PC-3 (cell line): ENCODE measurements around the gene GPR45. TPM values are rescaled to one million over a fixed set of nuclear protein-coding genes. Genes with fewer than 3 reads are reported as not detected.

ENCODE experiments used
- ATAC-seq: fragments of 200-7000 bp; cut with Tn5 transposase; 2 replicates; pipeline ENCODE4 v1.9.1; 2020; ENCODE audit warnings: mild to moderate bottlenecking, moderate library complexity
- Bru-seq: library from RNA; stranded (reverse); fragments of 400-500 nt; gene quantifications from one replicate; lab custom pipeline; 2021; lab: Mats Ljungman, UMichigan
- BruChase-seq, 2 experiments: library from RNA; stranded (reverse); fragments of 400-500 nt; gene quantifications; one replicate each; lab custom pipeline; 2021; lab: Mats Ljungman, UMichigan
- BruUV-seq: library from RNA; stranded (reverse); fragments of 400-500 nt; replicated peaks from 2 replicates; lab custom pipeline; 2021; lab: Mats Ljungman, UMichigan
- CTCF ChIA-PET: fragments of 300-600 bp; sonication (Branson Sonifier 250); formaldehyde crosslinking; loops from one replicate; lab custom pipeline; 2022; ENCODE audit warnings: antibody characterized with exemption; lab: Charles Lee
- POLR2A ChIA-PET: fragments of 300-600 bp; sonication (Branson Sonifier 250); formaldehyde crosslinking; loops from one replicate; lab custom pipeline; 2022; ENCODE audit warnings: antibody characterized with exemption; ENCODE audit not compliant: unreplicated experiment; lab: Charles Lee
- DNase-seq: peaks from one replicate; pipeline ENCODE4 v3.0.0-alpha.2; 2015
- H2AFZ ChIP-seq: fragments of 300-600 bp; sonication (generic); 2 replicates; pipeline ENCODE4 v1.6.0; 2016; ENCODE audit warnings: antibody characterized with exemption, low read length
- H3F3A ChIP-seq: fragments of 300-600 bp; sonication (generic); one replicate; pipeline ENCODE4 v1.6.0; 2017; ENCODE audit warnings: antibody characterized with exemption, low read length, control low read depth, mild to moderate bottlenecking; ENCODE audit not compliant: unreplicated experiment
- H3K27ac ChIP-seq: fragments of 300-600 bp; sonication (generic); 2 replicates; pipeline ENCODE4 v1.5.1; 2016; ENCODE audit warnings: mild to moderate bottlenecking, low read length
- H3K27me3 ChIP-seq: fragments of 300-600 bp; sonication (generic); 2 replicates; pipeline ENCODE4 v1.6.1; 2016; ENCODE audit warnings: low read length, mixed read lengths
- H3K36me3 ChIP-seq: fragments of 300-600 bp; sonication (generic); 2 replicates; pipeline ENCODE4 v1.6.1; 2016; ENCODE audit warnings: low read depth, mixed run types, low read length, mixed read lengths
- H3K4me1 ChIP-seq: fragments of 300-600 bp; sonication (generic); 2 replicates; pipeline ENCODE4 v1.5.1; 2016; ENCODE audit warnings: low read length; ENCODE audit not compliant: insufficient read depth
- H3K4me2 ChIP-seq: fragments of 300-600 bp; sonication (generic); 2 replicates; pipeline ENCODE4 v1.6.0; 2016; ENCODE audit warnings: low read length
- H3K4me3 ChIP-seq: fragments of 300-600 bp; sonication (generic); 2 replicates; pipeline ENCODE4 v1.5.1; 2016; ENCODE audit warnings: mild to moderate bottlenecking, low read length, mixed read lengths
- H3K79me2 ChIP-seq: fragments of 300-600 bp; sonication (generic); 2 replicates; pipeline ENCODE4 v1.6.1; 2017; ENCODE audit warnings: low read length, mixed read lengths
- H3K9ac ChIP-seq: fragments of 300-600 bp; sonication (generic); 2 replicates; pipeline ENCODE4 v1.6.0; 2016; ENCODE audit warnings: mild to moderate bottlenecking, low read length
- H3K9me2 ChIP-seq: fragments of 300-600 bp; sonication (generic); replicated peaks from 2 replicates; pipeline ENCODE4 v1.6.1; 2016; ENCODE audit warnings: mixed run types, low read length, mixed read lengths
- H3K9me3 ChIP-seq: fragments of 300-600 bp; sonication (generic); 2 replicates; pipeline ENCODE4 v1.6.1; 2016; ENCODE audit warnings: low read length, mixed read lengths
- H4K20me1 ChIP-seq: fragments of 300-600 bp; sonication (generic); 2 replicates; pipeline ENCODE4 v1.6.1; 2016; ENCODE audit warnings: low read length, mixed read lengths
- EZH2 ChIP-seq: fragments of 300-600 bp; sonication (generic); IDR thresholded peaks from one replicate; pipeline ENCODE4 v1.6.1; 2017; ENCODE audit warnings: antibody characterized with exemption, mild to moderate bottlenecking, low read length; ENCODE audit not compliant: unreplicated experiment
- EZH2phosphoT487 ChIP-seq: fragments of 300-600 bp; sonication (generic); IDR thresholded peaks from 2 replicates; pipeline ENCODE4 v1.6.1; 2018; ENCODE audit warnings: mild to moderate bottlenecking, antibody characterized with exemption, low read length, borderline replicate concordance
- intact Hi-C: fragments of 100-400 bp; cut with micrococcal nuclease; formaldehyde crosslinking; loops from 2 replicates; pipeline ENCODE4 v1.9.0; 2023
- long read RNA-seq: library from polyadenylated mRNA; unstranded; transcript quantifications from one replicate; pipeline ENCODE4 v2.0.0, GENCODE V29; 2021; ENCODE audit not compliant: unreplicated experiment
- total RNA-seq: library from RNA; depleted of rRNA; stranded (reverse); fragments of >200 nt; gene quantifications from 2 replicates; pipeline ENCODE4 v1.2.3, GENCODE V29; 2014; rRNA removed
- TF ChIP-seq, protein P1 (sequence below): fragments of 300-600 bp; sonication (generic); conservative IDR thresholded peaks from 2 replicates; pipeline ENCODE4 v1.5.1; 2017; ENCODE audit warnings: antibody characterized with exemption, low read depth, mild to moderate bottlenecking, low read length

The GPR45 gene, protein sequence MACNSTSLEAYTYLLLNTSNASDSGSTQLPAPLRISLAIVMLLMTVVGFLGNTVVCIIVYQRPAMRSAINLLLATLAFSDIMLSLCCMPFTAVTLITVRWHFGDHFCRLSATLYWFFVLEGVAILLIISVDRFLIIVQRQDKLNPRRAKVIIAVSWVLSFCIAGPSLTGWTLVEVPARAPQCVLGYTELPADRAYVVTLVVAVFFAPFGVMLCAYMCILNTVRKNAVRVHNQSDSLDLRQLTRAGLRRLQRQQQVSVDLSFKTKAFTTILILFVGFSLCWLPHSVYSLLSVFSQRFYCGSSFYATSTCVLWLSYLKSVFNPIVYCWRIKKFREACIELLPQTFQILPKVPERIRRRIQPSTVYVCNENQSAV
- not detected in 2 replicates for total RNA-seq
- not detected for Bru-seq, nascent RNA
- BruChase-seq, experiment 1, labeled RNA remaining after a 6-hour chase: not detected
- not detected for BruChase-seq, experiment 2, labeled RNA remaining after a 2-hour chase
- long read RNA-seq, partial matches to known transcripts: 0 of 1 reads
- long read RNA-seq, other reads (novel, unspliced or antisense): 0 of 1 reads

DNA sequence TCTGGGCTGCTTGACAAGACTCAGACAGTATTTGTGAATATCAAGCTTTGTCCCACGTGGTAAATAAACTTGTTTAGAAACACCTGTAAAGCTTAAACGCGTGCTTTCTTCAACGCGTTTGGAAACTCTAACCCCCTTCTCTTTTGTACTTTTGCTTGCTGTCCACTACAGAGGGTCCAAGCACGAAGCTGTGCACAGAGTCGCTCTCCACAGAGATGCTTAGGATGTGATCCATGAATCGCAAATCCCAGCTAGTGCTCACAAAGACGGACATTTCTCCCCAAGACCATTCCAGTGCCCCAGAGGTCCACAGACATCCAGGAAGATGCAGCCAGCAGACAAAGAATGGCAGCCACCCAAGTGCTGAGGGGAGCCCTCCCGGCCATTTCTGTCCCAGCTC lies at the start of gene GPR45:
Gene GPR45, plus strand, starts transcription at position 301 of the 400 bp plus-strand sequence. CDS start 116 bp downstream, outside the sequence.
- H3K27ac ChIP-seq: no peak within 1 kb of the TSS
- no peaks in the 10 kb centered on the region for H3F3A ChIP-seq
- H3K4me3 ChIP-seq: no peak within 1 kb of the TSS
- POLR2A ChIA-PET: no interaction called here
- no peaks in the 10 kb centered on the region for H3K9me3 ChIP-seq
- no peaks in the 10 kb centered on the region for H3K36me3 ChIP-seq
- intact Hi-C loops: no loop called here
- no peaks in the 10 kb centered on the region for H3K27me3 ChIP-seq
- no peak within 1 kb of the TSS for H2AFZ ChIP-seq
- CTCF ChIA-PET: no interaction called here
- BruUV-seq: no TSS peak
- H3K79me2 ChIP-seq: no peaks in the 10 kb centered on the region
- ATAC-seq (no peak), DNase-seq (no peak)
- no peaks in the 10 kb centered on the region for H3K9me2 ChIP-seq
- no peak for TF ChIP-seq EZH2phosphoT487
- no peak for TF ChIP-seq EZH2
- TF ChIP-seq, protein P1, sequence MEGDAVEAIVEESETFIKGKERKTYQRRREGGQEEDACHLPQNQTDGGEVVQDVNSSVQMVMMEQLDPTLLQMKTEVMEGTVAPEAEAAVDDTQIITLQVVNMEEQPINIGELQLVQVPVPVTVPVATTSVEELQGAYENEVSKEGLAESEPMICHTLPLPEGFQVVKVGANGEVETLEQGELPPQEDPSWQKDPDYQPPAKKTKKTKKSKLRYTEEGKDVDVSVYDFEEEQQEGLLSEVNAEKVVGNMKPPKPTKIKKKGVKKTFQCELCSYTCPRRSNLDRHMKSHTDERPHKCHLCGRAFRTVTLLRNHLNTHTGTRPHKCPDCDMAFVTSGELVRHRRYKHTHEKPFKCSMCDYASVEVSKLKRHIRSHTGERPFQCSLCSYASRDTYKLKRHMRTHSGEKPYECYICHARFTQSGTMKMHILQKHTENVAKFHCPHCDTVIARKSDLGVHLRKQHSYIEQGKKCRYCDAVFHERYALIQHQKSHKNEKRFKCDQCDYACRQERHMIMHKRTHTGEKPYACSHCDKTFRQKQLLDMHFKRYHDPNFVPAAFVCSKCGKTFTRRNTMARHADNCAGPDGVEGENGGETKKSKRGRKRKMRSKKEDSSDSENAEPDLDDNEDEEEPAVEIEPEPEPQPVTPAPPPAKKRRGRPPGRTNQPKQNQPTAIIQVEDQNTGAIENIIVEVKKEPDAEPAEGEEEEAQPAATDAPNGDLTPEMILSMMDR: no peak
- H3K4me1 ChIP-seq: no peaks in the 10 kb centered on the region
- no peak within 1 kb of the TSS for H3K4me2 ChIP-seq
- H4K20me1 ChIP-seq: no peaks in the 10 kb centered on the region
- no peak within 1 kb of the TSS for H3K9ac ChIP-seq

GRCh38 chr2:105194022-105194675 lies 47.4 kb upstream of the GPR45 start:
- no peak overlapping the region for H3K9ac ChIP-seq
- peaks cover 50% of the 10 kb centered on the region; the same call in 1 of the 2 replicates for H3K27me3 ChIP-seq

More at GRCh38 chr2:105194022-105194675, 47.4 kb upstream of the GPR45 start:
- Histone ChIP-seq H3K36me3 (no peaks in the 10 kb centered on the region), H3K4me1 (no peaks in the 10 kb centered on the region), H4K20me1 (no peaks in the 10 kb centered on the region), H3K9me2 (no peaks in the 10 kb centered on the region), H3K9me3 (no peaks in the 10 kb centered on the region), H3K79me2 (no peaks in the 10 kb centered on the region), H3K4me2 (no peak overlapping the region), H2AFZ (no peak overlapping the region), H3K4me3 (no peak overlapping the region), H3K27ac (no peak overlapping the region), H3F3A (no peaks in the 10 kb centered on the region)
- intact Hi-C loops: no loop called here
- ChIA-PET POLR2A (no interaction called here), CTCF (no interaction called here)
- BruUV-seq: no TSS peak
- ATAC-seq (no peak), DNase-seq (no peak)
- no peak for TF ChIP-seq EZH2phosphoT487
- TF ChIP-seq EZH2: no peak
- TF ChIP-seq, protein P1: no peak
